GM12872 (cell line): ENCODE data around the gene ARHGAP6.

ENCODE experiments used
- TF ChIP-seq, protein P1 (sequence below): IDR thresholded peaks from 3 replicates; pipeline ENCODE4 v1.5.1; 2011; ENCODE audit warnings: low read depth, mild to moderate bottlenecking, low read length, moderate library complexity; ENCODE audit not compliant: insufficient read depth

Gene ARHGAP6

DNA sequence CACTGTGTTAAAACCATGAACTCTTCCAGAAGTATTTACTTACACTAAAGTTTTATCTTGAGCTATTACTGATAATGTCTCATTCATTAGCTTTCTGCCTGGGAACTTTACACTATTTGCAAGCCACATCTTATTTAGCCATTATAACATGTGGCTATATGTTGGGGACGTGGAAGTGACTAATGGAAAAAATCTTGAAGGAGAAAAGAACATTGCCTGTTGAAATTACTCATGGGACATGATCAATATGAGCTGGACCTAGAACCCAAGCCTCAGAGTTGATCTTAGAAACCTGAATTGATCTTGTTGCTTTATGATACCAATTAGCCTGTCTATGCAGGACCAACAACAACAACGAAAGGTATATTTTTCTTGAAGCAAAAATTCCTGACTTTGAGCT, 22.5 kb upstream of the ARHGAP6 start:
- TF ChIP-seq, protein P1, sequence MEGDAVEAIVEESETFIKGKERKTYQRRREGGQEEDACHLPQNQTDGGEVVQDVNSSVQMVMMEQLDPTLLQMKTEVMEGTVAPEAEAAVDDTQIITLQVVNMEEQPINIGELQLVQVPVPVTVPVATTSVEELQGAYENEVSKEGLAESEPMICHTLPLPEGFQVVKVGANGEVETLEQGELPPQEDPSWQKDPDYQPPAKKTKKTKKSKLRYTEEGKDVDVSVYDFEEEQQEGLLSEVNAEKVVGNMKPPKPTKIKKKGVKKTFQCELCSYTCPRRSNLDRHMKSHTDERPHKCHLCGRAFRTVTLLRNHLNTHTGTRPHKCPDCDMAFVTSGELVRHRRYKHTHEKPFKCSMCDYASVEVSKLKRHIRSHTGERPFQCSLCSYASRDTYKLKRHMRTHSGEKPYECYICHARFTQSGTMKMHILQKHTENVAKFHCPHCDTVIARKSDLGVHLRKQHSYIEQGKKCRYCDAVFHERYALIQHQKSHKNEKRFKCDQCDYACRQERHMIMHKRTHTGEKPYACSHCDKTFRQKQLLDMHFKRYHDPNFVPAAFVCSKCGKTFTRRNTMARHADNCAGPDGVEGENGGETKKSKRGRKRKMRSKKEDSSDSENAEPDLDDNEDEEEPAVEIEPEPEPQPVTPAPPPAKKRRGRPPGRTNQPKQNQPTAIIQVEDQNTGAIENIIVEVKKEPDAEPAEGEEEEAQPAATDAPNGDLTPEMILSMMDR: no peak

DNA sequence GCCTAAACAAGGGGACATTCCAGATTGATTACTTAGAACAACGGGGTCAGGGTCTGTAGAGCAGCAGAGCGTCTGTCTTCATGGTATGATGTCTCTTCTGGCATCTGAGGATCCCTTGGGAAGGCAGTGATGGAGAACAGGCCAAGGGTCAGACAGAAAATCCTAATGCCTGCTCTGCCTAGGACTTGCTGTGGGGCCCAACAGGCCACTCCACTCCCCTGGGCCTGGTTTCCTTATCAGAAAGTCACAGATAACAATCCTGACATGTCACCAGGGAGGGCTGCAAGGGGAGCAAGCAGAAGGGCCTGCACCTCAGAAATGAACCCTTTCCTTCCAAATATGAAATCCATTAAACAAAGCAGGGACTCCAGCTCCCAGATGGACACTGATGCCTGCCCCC, 21.4 kb upstream of the ARHGAP6 start:
- TF ChIP-seq, protein P1: no peak

DNA sequence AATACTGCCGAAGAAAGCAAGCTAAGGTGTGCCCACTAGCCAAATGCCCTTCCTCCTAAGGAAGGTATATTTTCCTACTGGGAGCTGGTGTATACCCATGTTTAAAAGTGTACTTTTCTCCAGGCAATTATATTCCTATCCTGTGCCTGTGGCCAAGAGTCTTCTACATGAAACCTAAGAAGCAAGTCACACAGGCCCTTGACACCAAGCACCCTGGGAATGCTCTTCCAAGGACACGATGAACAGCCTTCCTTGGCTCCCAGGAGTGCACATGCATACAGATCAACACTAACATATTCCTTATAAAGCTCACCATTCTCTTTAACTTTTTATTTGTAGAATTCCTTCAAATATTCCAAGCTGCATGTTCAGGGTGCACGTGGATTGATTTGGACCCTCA, 17.3 kb upstream of the ARHGAP6 start:
- TF ChIP-seq, protein P1: no peak

DNA sequence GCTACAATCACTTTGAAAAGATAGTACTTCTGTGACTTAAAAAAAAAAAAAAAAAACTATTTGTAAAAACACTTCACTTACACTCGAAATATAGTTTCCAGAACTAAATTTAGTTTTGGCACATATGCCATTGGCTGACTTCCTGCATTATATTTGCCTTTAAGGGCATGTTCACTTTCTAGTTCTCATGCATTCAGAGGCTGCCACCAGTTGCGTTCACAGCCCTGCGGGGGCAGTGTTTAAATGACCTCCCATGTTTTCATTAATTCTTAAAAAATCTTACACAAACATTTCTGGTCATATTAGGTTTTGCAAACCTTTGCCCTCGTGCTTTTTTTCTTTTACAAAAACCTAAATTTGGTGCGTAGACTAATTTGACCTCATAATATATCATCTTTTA, 12.4 kb upstream of the ARHGAP6 start:
- TF ChIP-seq, protein P1: peak; percentile 39; the same call in 2 of the 3 replicates

DNA sequence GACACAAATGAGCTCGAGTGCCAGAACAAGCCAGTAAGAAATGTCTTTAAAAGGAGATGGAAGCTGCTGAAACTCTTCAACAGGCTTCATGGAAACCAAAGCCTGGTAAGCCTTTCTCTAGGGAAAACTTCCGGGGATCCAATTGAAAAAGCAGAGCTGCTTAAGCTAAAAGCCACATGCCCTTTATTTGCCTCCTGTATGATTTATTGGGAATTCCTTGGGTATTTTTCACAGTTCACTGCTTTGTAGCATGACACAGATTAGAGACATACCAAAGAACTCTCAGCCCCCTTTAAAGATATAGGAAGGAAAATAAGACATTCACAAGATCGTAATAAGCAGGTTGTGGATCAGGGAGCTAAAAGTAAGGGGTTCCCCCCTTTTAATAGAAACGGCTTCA, 6.5 kb upstream of the ARHGAP6 start:
- TF ChIP-seq, protein P1: no peak

DNA sequence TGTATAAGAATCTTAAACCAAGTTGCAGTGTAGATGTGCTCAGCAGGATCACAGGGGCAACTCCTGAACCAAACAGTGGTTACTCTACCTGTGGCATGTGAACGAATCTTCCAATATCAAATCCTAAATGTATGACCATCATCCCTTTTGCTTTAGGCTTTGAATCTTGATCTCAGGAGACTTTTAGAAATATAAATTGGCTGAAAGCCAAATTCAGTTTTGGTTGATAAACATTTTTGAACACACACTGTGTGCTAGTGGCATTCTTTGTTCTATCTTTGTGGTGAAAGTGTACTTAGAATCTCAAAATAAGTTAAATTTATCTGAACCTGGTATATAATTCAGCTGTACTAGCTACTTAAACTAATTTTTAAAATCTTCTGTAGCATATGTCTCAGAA, 4.6 kb upstream of the ARHGAP6 start:
- TF ChIP-seq, protein P1: no peak

DNA sequence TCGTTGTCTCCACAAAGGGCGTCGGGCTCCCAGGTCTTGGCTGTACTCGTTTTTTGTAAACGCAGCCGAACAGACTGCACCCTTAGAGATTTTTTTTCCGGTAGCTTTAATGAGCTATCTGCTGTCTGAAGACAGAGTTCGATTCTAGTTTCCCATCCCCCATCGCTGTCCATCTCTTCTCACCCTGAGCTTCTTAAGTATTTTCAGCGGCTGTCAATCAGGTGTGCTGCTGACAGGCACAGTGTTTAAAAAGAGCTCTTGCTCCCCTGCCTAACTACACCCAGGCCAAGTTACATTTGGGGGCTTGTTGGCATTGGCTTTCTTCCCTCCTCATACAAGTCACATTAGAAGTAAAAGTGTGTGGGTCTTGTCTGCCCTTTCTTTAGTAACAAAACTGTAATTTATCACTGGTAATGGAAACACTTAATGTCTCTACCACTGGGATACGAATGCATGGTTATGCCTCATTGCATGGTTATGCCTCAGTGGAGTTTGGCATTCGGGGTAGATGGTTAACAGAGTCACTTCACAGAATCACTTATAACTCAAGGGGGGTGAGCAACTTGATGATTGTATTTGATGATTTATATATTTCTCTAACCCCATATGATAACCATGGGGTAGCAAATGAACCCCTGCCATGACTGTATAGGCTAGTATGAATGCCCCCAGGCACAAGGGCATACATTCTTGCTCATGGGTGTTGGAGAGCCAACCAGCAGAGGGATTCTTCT, 1.4 kb upstream of the ARHGAP6 start:
- TF ChIP-seq, protein P1: no peak

DNA sequence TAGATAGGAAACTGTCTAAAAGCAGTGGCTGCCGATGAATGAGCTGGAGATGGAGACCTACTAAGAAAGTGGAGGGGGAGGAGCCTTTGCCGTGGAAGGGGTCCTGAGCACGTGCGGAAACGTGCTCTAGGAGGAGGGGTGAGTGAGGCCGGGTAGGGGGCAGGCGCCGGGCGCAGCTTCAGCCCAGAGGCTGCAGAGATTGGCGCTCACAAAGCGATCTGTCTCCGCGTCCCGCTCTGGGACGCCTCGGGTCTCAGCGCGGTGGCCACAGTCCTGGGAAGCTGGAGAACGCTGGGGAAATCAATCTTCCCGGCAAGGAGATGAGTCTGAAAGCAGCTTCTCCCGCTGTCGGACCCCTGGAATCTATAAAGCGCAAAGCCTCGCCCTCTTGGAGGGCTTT, 444 bp upstream of the ARHGAP6 start:
- TF ChIP-seq, protein P1: no peak
